Nephron (organoid): ENCODE results near the gene IPO9.

Source experiments
- H3K27ac Mint-ChIP-seq, 3 experiments: 2 replicates each; pipeline ENCODE4 v1.8.0; 2020; ENCODE audit warnings: mixed read lengths in 3 of 3, mild to moderate bottlenecking in 2 of 3, moderate library complexity in 1 of 3
- H3K27me3 Mint-ChIP-seq: 2 replicates; pipeline ENCODE4 v1.8.0; 2021; ENCODE audit warnings: low read depth, mild to moderate bottlenecking, moderate library complexity, mixed read lengths
- H3K36me3 Mint-ChIP-seq: 2 replicates; pipeline ENCODE4 v1.8.0; 2020; ENCODE audit warnings: low read depth, mixed read lengths
- H3K4me1 Mint-ChIP-seq: 2 replicates; pipeline ENCODE4 v1.8.0; 2020; ENCODE audit warnings: mixed read lengths
- H3K4me3 Mint-ChIP-seq, 3 experiments: 2 replicates each; pipeline ENCODE4 v1.8.0; 2020; ENCODE audit warnings: mild to moderate bottlenecking in 3 of 3, mixed read lengths in 3 of 3, moderate library complexity in 2 of 3
- H3K9me3 Mint-ChIP-seq: 2 replicates; pipeline ENCODE4 v1.8.0; 2020; ENCODE audit warnings: mixed read lengths
- CTCF ChIP-seq, 3 experiments: fragments of 200-600 bp; sonication (generic); IDR thresholded peaks; one replicate each; pipeline ENCODE4 v1.5.0; 2021; ENCODE audit warnings: antibody characterized with exemption in 3 of 3; ENCODE audit not compliant: unreplicated experiment in 3 of 3

Gene IPO9

DNA sequence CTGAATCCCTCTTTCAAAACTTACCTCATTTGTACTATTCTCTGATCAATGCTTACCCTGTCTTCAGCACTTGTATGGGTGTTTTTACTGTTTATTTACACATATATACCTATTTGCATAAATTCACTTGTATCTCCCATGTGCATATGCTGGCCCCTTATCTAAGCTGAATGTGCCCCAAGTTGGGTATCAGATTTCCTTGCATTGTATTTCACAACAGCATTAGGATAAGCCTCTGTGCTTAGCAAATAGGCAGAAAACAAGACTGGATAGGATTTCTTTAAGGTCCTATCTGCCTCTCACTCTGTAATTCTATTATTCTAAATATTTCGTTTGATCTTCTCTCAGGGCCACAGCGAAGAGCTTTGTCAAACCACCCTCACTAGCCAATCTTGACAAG is 45.9 kb upstream of the IPO9 start:
- Mint-ChIP-seq H3K27ac (peak overlapping the region; percentile 47 to 68 (median 64)), H3K27me3 (no peaks in the 10 kb centered on the region), H3K36me3 (peaks cover 79% of the 10 kb centered on the region), H3K9me3 (no peaks in the 10 kb centered on the region), H3K4me1 (peaks cover 44% of the 10 kb centered on the region), H3K4me3 (no peak overlapping the region)
- no peak for TF ChIP-seq CTCF (IDR thresholded peaks at IDR 0.05; ENCODE audit: unreplicated experiment in 3 of 3)

DNA sequence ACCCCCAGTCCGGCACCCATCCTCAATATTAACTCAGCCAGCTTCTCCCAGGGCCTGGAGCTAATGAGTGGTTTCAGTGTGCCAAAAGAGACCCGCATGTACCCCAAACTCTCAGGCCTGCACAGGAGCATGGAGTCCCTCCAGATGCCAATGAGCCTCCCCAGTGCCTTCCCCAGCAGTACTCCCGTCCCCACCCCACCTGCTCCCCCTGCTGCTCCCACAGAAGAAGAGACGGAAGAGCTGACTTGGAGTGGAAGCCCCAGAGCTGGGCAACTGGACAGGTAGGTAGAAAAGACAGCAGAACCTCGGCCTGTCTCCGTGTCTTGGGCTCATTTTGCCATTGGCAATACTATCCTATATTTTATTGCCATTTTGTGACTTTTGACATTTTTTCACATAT is 45.4 kb upstream of the IPO9 start:
- Mint-ChIP-seq H3K4me1 (peaks cover 39% of the 10 kb centered on the region), H3K27ac (peak overlapping the region in 1 of 3 experiments; percentile 47), H3K36me3 (peaks cover 83% of the 10 kb centered on the region), H3K4me3 (no peak overlapping the region), H3K9me3 (no peaks in the 10 kb centered on the region), H3K27me3 (no peaks in the 10 kb centered on the region)
- TF ChIP-seq CTCF (IDR thresholded peaks at IDR 0.05; ENCODE audit: unreplicated experiment in 3 of 3), result no peak

DNA sequence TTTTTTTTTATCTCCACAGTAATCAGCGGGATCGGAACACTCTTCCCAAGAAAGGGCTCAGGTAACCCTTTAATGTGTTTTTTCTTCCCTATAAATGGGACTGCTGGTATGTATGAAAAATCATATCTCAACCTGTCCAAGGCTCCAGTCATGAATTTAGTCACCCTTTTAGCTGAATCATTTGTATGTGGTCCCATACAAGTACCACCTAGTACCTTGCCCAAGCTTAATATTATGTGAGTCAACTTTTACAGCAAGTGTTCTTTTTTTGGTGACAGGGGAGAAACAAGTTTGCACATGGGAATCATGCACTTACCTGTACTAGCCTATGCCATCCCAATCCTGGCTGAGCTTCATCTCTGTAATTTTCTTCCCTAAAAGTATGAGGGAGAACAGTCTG is 43.7 kb upstream of the IPO9 start:
- Mint-ChIP-seq H3K27me3 (no peaks in the 10 kb centered on the region), H3K9me3 (no peaks in the 10 kb centered on the region), H3K4me3 (no peak overlapping the region), H3K27ac (no peak overlapping the region), H3K36me3 (peaks cover 94% of the 10 kb centered on the region), H3K4me1 (peaks cover 42% of the 10 kb centered on the region)
- no peak for TF ChIP-seq CTCF (IDR thresholded peaks at IDR 0.05; ENCODE audit: unreplicated experiment in 3 of 3)

GRCh38 chr1:201786824-201787223 is 42.1 kb upstream of the IPO9 start:
- H3K27ac Mint-ChIP-seq, result no peak overlapping the region
- TF ChIP-seq CTCF (IDR thresholded peaks at IDR 0.05; ENCODE audit: unreplicated experiment in 3 of 3), result no peak
- H3K4me3 Mint-ChIP-seq, result no peak overlapping the region
- H3K4me1 Mint-ChIP-seq, result peaks cover 45% of the 10 kb centered on the region
- no peaks in the 10 kb centered on the region for H3K27me3 Mint-ChIP-seq
- no peaks in the 10 kb centered on the region for H3K9me3 Mint-ChIP-seq
- peaks cover 93% of the 10 kb centered on the region for H3K36me3 Mint-ChIP-seq

GRCh38 chr1:201788296-201788695 is 40.7 kb upstream of the IPO9 start:
- Mint-ChIP-seq H3K4me3 (no peak overlapping the region), H3K4me1 (peaks cover 48% of the 10 kb centered on the region), H3K27me3 (no peaks in the 10 kb centered on the region), H3K27ac (peak overlapping the region in 1 of 3 experiments; percentile 99), H3K9me3 (no peaks in the 10 kb centered on the region), H3K36me3 (peaks cover 90% of the 10 kb centered on the region)
- no peak for TF ChIP-seq CTCF (IDR thresholded peaks at IDR 0.05; ENCODE audit: unreplicated experiment in 3 of 3)

DNA sequence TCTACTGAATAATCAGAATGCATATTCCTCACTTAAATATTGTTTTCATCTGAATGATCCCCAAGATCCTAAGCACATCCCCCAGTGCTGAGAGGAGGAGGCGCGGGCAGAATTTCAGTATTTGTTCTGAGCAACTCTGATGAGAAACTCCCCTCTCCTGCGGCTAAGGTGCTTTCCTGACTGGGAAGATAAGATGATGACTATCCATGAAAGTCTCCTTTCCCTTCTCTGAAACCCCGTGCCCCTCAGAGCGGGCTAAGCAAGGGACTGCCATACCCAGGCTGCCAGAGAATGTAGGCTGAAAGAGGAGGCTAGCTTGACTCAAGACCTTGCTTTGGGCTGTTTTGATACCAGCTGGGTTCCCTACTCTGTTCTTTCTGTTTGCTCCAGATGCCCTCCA is 39.7 kb upstream of the IPO9 start:
- H3K4me3 Mint-ChIP-seq, result no peak overlapping the region
- H3K9me3 Mint-ChIP-seq, result no peaks in the 10 kb centered on the region
- H3K27ac Mint-ChIP-seq, result peak overlapping the region in 2 of 3 experiments; percentile 50 to 99
- peaks cover 82% of the 10 kb centered on the region for H3K36me3 Mint-ChIP-seq
- H3K4me1 Mint-ChIP-seq, result peaks cover 45% of the 10 kb centered on the region
- H3K27me3 Mint-ChIP-seq, result no peaks in the 10 kb centered on the region
- TF ChIP-seq CTCF (IDR thresholded peaks at IDR 0.05; ENCODE audit: unreplicated experiment in 3 of 3), result no peak
